T47D (cell line): ENCODE measurements around the gene CTR9.
A peak's percentile ranks its signal among the peaks of the same experiment; 100 is the strongest.

ENCODE experiments used
- DNase-seq, 2 experiments: peaks; one replicate each; pipeline versions ENCODE4 v3.0.0 to v3.0.0-alpha.2; 2011 to 2012; ENCODE audit warnings: low read depth in 1 of 2, low spot score in 1 of 2
- JUND ChIP-seq: IDR thresholded peaks from 2 replicates; pipeline ENCODE4 v1.6.1; 2012; ENCODE audit warnings: low read depth
- in situ Hi-C: cut with HindIII; loops from 2 replicates; pipeline ENCODE4 v1.10.0; 2016; ENCODE audit warnings: low sequenced_read_pairs, low pct_unique_long_range_greater_than_20kb

Gene CTR9

DNA sequence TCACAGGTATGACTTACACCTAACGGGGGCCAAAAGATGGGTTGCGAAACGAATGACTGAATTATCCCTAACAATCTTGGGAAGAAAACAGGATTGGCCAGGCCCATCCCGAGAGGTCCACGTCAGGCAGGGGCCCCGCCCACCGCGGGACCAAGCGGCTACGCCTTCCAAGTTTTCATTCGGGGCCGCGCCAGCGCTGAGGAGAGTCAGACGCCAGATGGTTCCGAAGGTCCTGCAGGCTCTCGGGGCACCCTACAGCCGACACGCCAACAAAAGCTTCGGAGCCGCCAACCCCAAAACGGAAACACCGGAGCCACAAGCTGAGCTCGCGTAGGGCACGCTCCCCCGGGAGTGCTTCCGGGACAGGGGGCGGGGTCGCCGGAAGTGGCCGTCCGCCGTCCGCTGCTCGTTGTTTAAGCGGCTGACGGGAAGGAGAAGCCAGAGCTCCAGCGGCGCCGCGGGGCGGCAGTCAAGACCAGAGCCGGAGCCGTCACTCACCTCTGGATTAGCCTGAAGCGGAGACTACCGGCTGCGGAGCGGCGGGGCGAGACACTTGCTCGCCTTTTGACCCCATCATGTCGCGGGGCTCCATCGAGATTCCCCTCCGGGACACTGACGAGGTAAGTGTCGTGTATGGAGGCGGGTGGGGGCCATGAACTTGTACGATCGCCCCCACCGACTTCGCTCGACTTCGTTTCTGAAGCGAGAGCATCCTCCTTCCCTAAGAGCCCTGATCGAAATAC, at the start of gene CTR9:
Gene CTR9, plus strand, starts transcription at position 409 of the 743 bp plus-strand sequence. Its CDS starts 167 bp downstream, at position 576.
- DNase-seq: peak; percentile 31 to 89
- in situ Hi-C loops: no loop called here
- no peak for TF ChIP-seq JUND

DNA sequence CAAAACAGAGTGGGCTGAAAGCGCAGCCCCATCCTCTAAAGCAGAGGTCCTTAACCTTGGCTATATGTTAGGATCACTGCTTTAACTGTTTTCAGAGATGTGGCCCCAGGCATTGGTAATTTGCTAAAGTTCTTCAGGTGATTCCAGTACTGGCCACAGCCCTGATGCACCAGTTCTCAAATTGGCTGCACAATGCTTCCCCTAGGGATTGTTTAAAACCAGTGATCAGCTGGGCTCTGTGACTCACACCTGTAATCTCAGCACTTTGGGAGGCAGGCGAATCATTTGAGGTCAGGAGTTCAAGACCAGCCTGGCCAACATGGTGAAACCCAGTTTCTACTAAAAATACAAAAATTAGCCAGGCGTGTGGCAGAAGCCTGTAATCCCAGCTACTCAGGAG, 49.1 kb upstream of the CTR9 start:
- TF ChIP-seq JUND: no peak
- no peak for DNase-seq
- in situ Hi-C loops: no loop called here

DNA sequence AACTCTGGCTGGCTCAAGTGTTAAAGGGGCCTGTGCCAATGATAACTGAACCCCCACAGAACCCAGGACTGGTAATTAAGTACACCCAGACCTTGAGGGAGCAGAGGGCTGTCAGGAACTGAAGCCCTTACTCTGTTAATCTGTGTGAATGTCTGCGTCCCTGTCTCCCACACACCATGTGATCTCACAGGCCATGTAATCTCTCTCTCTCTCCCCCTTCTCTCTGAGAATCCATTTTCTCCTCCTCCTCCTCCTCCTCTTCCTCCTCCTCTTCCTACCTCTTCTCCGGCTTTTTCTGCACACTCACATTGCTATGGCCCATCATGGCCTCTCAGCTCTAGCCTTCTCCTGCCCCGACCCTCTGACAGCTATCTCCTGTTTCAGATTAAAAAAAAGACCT, 42.9 kb upstream of the CTR9 start:
- no peak for TF ChIP-seq JUND
- DNase-seq: no peak
- in situ Hi-C loops: no loop called here

DNA sequence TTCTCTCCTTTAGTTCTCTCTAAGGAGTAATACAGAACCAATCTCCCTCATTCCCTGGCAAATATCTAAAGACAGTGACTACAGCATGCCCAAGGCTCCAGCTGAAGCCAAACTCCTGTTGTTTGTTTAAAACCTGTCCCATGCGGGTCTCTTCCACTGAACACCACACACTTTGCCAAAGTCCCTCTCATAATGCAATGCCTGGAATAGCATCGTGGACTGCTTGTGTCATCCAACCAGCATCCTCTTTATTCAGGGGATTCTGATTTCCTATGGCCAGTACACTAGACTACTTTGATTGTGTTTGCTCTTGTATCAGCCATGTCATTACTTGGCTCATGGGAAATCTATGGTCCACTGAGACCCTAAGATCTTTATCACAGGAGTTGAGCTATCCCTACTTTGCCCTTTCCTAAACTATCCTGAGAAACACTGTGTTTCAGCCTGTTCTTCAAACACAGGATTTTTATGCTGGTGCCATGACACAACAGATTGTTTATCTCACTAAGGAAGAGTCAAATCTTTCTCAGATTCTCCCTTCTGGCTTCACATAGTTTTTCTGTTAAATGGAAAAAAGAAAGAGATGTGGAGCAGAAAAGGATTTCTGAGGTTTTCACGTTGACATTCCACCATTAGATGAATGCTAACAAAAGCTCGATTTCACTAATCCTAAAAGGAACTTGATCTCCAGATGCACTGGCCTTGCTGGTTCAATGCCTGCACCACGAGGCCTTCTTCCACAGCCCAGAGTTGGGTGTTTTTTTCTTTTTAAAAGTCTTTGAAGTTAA, 41.6 kb upstream of the CTR9 start:
- in situ Hi-C loops: no loop called here
- no peak for DNase-seq
- TF ChIP-seq JUND: no peak

DNA sequence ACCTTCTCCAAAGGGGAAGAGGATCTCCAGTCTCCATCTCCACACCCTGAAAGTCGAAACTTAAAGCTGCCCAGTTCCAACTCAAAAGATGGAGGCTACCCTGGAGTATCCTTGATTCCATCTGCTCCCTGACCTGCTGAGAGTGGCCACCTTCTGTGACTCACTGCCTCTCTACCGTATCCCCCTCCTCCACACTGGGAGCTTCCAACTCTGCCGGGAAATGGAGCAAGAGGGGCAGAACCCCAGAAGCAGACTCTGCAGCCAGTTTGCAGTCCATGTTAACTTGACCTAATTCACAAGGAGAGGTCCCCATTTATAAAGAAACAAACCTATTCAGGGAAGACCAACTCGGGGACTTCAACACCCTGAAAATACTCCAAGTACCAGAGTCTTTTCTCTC, 35.5 kb upstream of the CTR9 start:
- no peak for TF ChIP-seq JUND
- no peak for DNase-seq
- in situ Hi-C loops: no loop called here

DNA sequence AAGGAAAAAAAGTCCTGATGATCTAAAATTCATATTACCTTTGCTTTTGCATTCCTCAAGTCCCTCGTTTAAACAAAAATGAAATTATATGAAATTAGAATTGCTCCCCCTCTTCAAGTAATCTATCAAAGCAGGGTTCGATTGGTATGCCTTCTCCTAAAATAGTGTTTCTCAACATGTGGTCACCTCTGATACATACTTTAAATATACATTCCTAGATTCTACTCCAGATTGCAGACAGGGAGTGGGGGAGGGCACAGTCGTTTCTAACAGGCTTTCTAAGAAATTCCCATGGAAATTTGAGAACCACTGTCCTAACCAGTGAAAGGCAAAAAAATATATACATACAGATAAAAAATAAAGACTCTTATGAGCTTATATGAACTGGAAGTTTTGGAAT, 34.9 kb upstream of the CTR9 start:
- no peak for TF ChIP-seq JUND
- peak in 1 of 2 experiments; percentile 15 for DNase-seq
- in situ Hi-C loops: no loop called here

DNA sequence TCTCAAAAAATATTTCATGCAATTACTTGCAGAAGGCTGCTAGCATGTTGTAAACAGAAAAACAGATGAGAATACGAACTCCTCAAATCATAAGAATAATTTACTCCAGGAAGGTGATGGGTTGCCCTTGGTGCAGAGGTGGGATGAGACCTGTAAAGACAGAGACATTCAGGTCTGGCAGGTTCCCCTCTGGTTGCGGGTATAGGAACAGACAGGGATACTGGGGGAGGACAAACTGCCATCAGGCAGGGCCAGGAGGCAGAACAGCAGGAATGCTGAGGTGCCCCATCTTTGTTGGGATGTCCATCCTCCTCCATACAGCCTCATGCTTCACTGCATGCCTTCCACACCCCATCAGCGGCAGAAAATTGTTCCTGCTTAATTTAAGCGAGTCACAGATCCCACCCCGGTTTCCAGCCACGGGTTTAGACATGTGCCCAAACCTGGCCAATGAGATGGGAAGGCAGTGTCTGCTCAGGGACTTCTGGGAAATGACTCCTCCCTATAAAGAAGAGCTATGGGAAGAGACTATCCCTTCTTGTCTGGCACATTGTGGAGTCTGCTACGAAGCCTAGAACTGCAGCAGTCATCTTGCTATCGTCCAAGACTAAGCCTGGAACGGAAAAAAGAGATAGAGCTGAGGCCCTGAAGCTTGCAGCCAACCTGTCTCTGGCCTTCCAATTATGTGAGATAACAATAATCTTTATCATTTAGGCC, 34.3 kb upstream of the CTR9 start:
- DNase-seq: no peak
- in situ Hi-C loops: no loop called here
- TF ChIP-seq JUND: no peak

DNA sequence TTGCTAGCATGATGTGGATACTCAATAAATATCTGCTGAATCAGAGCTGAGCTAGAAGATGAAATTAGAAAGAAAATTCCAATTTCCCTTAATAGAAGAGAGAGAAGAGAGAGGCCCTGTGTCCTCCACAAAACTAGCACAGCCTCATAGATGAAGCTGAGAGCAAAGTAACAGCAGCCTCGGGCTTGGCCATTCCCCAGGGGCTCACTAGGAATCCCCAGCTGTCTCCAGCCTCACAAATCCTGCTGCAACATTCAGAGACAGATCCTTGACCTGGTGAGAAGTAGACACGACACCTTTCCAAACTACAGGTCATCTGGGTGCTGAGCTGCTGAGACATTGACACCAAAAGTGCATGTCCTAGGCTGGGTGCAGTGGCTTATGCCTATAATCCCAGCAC, 31.4 kb upstream of the CTR9 start:
- DNase-seq: no peak
- in situ Hi-C loops: no loop called here
- no peak for TF ChIP-seq JUND

DNA sequence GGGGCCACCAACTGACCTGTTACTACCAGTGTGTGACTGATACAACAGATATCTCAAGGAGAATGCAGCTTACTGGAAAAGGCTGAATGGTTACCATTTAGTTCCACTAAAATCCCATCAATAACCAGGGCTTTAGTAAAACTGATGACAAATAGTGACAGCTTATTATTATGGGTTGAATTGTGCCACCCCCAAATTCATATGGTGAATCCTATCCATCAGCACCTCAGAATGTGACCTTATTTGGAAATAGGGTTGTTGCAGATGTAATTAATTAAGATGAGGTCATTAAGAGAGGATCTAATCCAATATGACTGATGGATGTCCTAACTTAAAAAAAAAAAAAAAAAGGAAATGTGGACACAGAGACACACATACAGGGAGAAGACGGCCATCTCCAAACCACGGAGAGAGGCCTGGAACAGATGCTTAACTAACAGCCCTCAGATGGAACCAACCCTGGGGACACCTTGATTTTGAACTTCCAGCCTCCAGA, 30.1 kb upstream of the CTR9 start:
- in situ Hi-C loops: no loop called here
- no peak for TF ChIP-seq JUND
- DNase-seq: no peak

DNA sequence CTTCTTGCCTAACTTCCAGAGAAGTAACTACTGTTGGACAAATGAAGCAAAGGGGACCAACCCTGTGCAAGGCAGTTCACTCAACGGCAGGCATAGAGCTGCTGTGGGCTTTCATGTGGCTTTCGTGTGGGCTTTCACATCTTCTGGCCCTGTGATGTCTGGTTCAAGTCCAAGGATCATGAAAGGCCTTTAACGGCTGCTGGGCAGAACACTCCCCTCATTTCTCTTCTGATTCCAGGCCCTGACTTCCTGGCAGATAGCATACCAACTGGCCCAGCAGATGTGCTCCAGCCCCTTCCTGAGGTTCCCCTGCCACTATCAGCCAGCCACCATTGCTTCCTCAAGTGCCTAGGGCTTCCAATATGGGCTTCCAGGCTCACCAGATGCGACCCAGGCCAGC, 28.7 kb upstream of the CTR9 start:
- DNase-seq: no peak
- no peak for TF ChIP-seq JUND
- in situ Hi-C loops: no loop called here

DNA sequence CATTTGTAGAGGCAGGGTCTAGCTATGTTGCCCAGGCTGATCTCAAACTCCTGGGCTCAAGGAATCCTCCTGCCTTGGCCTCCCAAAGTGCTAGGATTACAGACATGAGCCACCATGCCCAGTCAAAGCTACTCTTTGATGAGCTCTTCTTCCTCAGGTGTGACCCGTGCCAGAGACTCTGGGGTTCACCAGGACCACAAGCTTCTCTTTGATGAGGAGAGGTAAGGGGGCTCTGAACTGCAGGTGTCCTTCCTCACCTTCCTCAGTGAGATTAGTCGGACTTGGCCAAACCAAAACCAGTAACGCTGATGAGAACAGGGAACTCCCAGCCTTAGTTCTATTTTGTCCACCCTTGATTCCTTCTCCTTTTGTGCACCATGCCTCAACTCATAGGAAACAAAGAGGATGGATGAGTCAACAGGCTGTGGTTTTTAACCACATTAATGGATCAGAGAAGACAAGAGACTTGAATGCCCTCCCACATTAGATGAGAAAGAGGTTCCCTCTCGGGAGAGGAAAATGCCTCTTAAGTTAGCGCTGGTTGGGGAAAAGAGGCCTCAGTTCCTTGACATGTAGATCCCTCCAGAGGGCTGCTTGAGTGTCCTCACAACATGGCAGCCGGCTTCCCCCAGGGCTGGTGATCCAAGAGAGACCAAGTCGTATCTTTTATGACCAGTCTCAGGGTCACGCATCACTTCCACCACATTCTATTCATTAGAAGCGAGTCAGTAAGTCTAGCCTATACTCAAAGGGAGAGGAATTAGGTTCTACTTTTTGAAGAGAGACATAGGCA, 25.7 kb upstream of the CTR9 start:
- in situ Hi-C loops: no loop called here
- no peak for DNase-seq
- no peak for TF ChIP-seq JUND

DNA sequence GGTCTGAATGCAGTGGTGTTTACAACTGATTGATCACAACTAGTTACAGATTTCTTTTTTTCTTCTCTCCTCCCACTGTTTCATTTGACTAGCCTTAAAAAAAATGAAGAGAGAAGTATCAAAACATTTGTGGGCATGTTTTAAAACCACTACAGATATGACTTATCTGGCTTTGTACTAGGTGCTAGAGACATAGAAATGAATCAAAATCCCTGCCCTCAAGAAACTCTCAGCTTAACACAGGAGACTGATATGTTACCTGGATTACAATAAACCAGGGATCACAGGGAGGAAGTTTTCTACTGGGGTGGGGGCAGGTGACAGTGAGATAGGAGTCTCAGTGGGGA, 25.2 kb upstream of the CTR9 start:
- in situ Hi-C loops: no loop called here
- DNase-seq: no peak
- no peak for TF ChIP-seq JUND
